GM19351 (cell line): Measurements from ENCODE around the gene CYP2A7.
"Not testable (repeated sequence)": the region's sequence is repeated elsewhere in the genome, so short reads cannot be mapped to it uniquely, and the experiment has no call there.

Experiments used
- ATAC-seq: cut with Tn5 transposase; IDR thresholded peaks from one replicate; pipeline ENCODE4 v1.9.1; 2021; ENCODE audit warnings: mild to moderate bottlenecking, moderate library complexity; ENCODE audit not compliant: unreplicated experiment

Gene CYP2A7

DNA sequence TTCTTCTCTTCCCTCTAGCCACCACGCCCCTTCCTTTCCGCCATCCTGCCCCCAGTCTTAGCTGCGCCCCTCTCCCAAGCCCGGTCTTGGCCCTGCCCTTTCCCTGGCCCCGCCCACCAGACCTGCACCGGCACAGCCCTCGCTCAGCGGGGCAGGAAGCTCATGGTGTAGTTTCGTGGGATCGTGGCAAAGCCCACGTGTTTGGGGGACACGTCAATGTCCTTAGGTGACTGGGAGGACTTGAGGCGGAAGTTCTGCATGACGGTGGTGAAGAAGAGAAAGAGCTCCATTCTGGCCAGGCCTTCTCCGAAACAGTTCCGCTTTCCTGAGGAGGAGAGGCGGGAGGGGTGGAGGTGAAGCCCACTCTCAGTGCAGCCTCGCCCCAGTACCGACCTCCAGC, 38.4 kb downstream of the CYP2A7 start:
- ATAC-seq: not testable (repeated sequence)

DNA sequence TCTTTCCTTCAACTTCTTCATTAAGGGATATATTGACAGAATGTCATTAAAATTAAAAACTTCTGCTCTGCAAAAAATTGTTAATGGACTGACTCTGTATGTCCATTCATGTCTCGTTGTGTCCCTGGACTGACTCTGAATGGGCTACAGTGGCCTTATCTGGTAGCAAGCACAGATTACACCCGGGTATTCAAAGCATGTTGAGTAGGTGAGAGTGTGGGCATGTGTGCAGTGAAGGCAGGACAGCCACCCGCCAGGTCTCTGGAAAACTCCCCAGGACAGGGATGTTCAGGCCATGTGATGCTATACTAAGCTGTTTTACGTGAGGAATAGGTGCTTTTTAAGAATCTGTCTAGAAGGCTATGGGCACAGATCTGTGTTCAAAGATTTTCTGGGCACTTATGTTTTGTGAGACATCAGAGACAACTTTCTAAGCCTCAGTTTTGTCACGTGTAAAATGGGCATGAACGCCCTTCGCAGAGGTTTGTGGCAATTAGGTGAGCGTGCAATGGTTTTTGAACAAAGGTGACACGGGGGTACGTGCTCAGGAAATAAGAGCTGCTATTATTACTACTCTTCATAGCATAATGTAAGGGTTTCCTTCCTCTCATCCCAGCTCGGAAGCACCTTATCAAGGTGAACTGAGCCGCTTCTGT, 38.9 kb downstream of the CYP2A7 start:
- not testable (repeated sequence) for ATAC-seq

DNA sequence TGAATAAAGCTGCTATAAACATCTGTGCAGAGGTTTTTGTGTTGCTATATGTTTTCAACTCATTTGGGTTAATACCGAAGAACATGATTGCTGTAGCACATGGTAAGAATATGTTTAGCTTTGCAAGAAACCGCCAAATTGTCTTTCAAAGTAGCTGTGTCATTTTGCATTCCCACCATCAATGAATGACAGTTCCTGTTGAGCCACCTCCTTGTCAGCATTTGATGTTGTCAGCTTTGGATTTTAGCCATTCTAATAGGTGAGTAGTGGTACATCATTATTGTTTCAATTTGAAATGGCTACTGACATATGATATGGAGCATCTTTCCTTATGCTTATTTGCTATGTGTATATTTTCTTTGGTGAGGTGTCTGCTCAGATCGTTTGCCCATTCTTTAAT, 40.0 kb downstream of the CYP2A7 start:
- ATAC-seq: not testable (repeated sequence)

DNA sequence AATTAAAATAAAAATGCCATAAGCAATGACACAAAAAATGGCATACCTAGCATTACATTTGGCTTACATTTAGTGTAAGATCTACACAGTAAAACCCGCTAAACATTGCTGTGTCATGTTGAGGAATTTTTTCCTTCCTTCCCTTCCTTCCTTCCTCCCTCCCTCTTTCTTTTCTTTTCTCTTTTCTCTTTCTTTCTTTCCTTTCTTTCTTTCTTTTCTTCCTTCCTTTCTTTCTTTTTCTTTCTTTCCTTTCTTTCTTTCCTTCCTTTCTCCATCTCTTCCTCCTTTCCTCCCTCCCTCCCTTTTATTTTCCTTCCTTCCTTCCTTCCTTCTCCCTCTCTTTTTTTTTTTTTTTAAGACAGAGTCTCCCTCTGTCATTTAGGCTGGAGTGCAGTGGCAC, 43.6 kb downstream of the CYP2A7 start:
- not testable (repeated sequence) for ATAC-seq

DNA sequence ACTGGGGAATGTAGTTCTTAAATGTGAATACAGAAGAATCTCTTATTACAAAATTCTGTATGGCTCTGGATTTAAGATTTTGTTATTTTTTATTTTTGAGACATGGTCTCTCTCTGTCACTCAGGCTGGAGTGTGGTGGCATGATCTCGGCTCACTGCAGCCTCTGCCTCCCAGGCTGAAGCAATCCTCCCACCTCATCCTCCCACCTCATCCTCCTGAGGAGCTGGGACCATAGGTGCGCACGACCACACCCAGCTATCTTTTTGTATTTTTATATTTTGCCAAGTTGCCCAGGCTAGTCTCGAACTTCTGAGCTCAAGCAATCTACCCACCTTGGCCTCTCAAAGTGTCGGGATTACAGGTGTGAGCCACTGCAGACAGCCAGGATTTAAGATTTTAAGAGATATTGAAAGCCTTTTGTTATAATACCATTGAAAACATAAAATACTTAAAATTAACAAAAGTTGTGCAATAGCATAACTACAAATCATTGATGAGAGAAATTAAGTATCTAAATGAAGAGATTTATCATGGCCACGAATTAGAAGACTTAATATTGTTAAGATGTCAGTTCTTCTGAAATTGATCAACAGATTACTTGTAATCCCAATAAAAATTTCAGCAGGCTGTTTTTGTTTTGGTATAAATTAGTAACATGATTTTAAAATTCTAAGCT, 45.1 kb downstream of the CYP2A7 start:
- ATAC-seq: no peak

DNA sequence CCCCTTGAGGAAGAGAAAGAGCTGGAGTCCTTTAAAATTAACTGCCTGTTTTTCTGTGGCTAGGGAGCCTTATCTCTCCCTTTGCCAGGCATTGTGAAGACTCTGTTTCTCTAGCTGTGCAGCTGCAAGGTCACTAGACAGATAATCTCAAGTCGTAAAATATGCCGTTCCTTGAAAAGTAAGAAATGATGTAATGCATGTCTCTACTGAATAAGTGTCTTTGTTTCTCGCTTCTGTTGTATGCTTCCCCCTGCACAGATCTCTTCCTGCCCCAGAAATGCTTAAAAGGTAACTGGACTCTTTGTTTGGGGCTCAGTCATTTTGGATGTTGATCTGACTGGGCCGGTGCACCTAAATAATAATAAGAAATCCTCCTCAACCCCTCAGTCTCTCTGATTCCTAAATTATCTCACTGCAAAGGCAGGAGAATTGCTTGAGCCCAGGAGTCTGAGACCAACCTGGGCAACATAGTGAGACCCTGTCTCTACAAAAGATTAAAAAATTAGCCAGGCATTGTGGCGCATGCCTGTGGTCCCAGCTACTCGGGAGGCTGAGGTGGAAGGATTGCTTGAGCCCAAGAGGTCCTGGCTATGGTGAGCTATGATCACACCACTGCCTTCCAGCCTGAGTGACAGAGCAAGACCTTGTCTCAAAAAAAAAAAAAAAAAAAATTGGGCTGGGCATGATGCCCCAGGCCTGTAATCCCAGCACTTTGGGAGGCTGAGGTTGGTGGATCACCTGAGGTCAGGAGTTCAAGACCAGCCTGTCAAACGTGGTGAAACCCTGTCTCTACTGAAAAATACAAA, 48.1 kb downstream of the CYP2A7 start:
- ATAC-seq: not testable (repeated sequence)

DNA sequence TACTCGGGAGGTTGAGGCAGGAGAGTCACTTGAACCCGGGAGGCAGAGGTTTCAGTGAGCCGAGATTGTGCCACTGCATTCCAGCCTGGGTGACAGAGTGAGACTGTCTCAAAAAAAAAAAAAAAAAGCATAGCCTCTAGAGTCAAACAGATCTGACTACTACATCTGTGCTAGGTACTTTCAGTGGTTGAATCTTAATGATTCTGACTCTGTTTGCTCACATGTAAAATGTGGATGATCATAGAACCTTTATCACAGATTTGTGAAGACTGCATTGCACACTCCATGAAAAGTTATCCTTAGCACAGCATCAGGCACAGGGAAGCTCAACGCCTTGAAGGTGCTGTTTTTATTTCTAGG, 49.6 kb downstream of the CYP2A7 start:
- not testable (repeated sequence) for ATAC-seq

DNA sequence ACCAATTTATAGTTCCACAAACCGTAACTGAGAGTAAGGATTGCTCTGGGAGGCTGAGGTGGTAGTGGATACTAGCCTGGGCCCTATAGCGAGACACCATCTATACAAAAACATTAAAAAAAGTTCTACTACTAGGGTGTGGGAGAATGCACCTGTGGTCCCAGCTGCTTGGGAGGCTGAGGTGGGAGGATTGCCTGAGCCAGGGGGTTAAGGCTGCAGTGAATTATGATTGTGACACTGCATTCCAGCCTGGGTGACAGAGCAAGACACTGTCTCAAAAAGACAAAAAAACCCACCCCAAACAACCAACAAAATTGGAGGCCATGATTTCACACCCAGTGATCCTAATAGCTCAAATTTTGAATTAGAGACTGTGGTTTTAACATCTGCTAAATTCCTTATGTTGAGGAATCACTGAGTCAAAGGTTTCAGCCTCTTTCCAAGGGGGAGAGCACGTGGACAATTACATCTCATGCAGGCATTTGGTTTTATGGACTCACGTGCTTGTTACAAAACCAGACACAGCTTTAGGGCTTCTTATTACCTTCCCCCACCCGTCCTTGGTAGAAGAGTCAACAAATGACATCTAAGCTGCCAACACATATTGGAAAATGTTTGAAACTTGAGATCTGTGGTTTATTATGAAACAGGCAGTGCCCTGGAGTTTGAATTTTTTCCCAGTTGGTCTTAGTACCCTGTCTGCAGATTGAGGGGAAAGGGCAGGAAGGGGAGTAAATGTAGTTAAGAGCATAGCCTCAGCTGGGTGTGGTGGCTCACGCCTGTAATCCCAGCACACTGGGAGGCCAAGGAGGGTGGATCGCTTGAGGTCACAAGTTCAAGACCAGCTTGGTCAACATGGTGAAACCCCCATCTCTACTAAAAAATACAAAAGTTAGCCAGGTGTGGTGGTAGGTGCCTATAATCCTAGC, 50.3 kb downstream of the CYP2A7 start:
- no peak for ATAC-seq

DNA sequence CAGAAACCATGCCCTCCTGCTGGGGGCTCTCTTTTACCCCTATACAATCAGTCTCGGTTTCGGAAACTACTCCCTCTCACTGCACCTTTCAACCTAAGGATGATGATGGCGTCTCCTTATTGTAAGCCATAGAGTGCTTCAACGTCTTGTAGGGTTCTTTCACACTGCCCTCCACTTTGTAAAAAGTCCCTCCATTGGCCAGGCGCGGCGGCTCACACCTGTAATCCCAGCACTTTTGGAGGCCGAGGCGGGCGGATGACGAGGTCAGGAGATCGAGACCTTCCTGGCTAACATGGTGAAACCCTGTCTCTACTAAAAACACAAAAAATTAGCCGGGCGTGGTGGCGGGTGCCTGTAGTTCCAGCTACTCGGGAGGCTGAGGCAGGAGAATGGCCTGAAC, 51.3 kb downstream of the CYP2A7 start:
- not testable (repeated sequence) for ATAC-seq

DNA sequence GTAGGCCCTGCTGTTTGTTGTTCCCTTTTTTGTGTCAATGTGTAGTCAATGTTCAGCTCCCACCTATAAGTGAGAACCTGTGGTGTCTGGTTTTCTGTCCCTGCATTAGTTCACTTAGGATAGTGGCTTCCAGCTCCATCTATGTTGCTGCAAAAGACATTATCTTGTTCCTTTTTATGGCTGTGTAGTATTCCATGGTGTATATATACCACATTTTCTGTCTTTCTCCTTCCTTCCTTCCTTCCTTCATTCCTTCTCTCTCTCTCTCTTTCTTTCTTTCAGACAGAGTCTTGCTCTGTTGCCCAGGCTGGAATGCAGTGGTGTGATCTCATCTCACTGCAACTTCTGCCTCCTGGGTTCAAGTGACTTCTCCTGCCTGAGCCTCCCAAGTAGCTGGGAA, 52.8 kb downstream of the CYP2A7 start:
- ATAC-seq: no peak

DNA sequence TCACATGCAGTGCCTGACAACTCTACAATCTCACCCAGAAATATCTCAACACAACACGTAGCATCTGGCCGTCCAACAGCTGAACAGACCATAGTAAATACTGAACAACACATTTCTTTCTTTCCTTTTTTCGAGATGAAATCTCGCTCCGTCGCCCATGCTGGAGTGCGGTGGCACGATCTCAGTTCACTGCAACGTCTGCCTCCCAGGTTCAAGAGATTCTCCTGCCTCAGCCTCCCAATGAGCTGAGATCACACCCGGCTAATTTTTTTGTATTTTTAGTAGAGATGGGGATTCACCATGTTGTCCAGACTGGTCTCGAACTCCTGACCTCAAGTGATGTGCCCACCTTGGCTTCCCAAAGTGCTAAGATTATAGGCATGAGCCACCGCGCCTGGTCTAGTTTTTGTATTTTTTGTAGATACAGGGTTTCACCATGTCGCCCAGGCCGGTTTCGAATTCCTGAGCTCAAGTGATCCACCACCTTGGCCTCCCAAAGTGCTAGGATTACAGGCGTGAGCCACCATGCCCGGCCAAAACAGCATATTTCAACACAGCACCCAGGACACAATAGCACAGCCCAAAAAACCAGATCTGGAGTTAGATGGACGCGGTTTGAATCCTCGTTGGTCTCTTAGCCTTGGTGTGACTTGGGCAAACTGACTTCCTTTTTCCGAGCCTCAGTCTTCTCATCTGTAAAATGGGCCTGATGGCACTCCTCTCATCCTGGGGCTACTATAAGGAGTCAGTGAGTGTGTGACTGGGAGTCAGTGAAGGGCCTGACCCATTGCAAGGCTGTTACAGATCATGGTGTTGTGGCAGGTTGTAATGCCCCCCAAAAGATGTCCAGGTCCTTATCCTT, 54.4 kb downstream of the CYP2A7 start:
- ATAC-seq: no peak

DNA sequence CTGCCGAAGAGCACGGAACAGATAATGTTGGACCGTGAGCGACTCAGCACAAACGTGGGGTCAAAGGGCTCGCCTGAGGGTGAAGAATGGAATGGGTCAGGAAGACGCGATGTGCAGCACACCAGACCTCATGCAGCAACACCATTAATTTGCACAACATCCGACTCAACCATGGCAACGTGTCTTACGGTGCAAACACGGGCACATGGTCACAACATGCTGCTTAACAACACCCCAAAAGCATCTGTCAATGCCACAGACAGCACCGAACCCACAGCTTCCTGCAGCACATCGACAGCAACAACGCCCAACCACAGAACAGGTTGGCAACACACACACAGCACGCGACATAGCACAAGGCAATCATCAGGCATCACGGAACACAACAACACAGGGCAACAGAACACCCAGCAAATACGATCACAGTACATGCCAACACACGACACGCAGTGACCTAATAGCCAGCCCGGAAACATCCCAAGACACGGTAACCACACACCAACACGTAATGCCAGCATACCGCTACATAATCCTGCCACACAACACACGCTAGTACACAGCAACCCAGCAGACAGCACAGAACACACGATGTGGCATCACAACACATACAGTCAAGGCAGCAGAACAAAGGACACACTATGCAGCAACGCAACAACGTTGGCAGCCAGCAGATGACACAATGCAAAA, 55.2 kb downstream of the CYP2A7 start:
- ATAC-seq: not testable (repeated sequence)

DNA sequence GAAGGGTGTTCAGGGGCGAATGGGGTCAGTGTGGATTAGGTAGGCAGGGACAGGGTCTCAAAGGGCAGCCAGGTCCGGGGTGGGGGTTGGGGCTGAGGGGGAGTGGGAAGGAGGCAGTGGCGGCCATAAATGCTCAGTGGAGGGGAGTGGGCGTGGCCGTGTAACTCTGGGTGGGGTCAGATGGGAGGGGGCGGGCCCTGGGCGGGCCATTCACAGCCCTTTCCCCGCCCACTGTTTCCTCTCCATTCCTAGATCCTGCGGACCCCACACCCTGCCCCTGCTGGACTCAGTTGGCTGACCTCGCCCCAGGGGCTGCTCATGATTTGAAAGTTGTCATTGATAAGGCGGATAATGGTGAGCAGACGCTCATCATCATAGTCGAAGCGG, 55.7 kb downstream of the CYP2A7 start:
- not testable (repeated sequence) for ATAC-seq

DNA sequence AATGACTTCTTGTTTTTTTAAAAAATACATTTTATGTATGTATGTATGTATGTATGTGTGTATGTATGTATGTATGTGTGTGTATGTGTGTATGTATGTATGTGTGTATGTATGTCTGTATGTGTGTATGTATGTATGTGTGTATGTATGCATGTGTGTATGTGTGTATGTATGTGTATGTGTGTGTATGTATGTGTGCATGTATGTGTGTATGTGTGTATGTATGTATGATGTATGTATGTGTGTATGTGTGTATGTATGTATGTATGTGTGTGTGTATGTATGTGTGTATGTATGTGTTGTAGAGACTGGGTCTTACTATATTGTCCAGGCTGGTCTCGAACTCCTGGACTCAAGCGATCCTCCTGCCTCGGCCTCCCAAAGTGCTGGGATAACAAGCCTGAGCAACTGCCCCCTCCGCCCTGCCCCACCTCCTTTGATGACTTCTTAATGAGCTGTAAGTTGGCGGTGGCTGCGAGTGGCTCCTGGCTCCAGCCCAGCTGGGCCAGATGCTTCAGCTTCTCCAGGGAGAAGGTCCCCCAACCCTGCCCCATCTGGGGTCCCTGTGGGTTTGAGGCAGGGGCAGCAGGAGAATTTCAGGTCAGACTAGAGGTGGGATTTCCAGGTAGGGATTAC, 56.5 kb downstream of the CYP2A7 start:
- ATAC-seq: not testable (repeated sequence)
